ENCODE results near the gene RAB26.

The RAB26 gene

GRCh38 chr16:2186064-2186463, 37.6 kb downstream of the RAB26 start:
- no peak for DNase-seq
- Histone ChIP-seq H3K4me1 (ENCODE audit: control insufficient read depth, insufficient read depth, low read length, poor library complexity, severe bottlenecking) (no peaks in the 10 kb centered on the region), H3K4me3 (ENCODE audit: insufficient read depth, low read depth, low read length, poor library complexity, severe bottlenecking) (no peak overlapping the region), H3K27me3 (replicated peaks; ENCODE audit: control insufficient read depth, insufficient read depth, low read length, poor library complexity, severe bottlenecking) (no peaks in the 10 kb centered on the region), H3K9me3 (ENCODE audit: control insufficient read depth, low read length) (no peaks in the 10 kb centered on the region), H3K36me3 (ENCODE audit: control insufficient read depth, insufficient read depth, low read length) (no peaks in the 10 kb centered on the region), H3K27ac (ENCODE audit: insufficient read depth, low read length, poor library complexity, severe bottlenecking) (no peak overlapping the region)

GRCh38 chr16:2186505-2186904, 38.1 kb downstream of the RAB26 start:
- DNase-seq: no peak
- Histone ChIP-seq H3K27me3 (replicated peaks; ENCODE audit: control insufficient read depth, insufficient read depth, low read length, poor library complexity, severe bottlenecking) (no peaks in the 10 kb centered on the region), H3K27ac (ENCODE audit: insufficient read depth, low read length, poor library complexity, severe bottlenecking) (no peak overlapping the region), H3K4me3 (ENCODE audit: insufficient read depth, low read depth, low read length, poor library complexity, severe bottlenecking) (no peak overlapping the region), H3K4me1 (ENCODE audit: control insufficient read depth, insufficient read depth, low read length, poor library complexity, severe bottlenecking) (no peaks in the 10 kb centered on the region), H3K9me3 (ENCODE audit: control insufficient read depth, low read length) (no peaks in the 10 kb centered on the region), H3K36me3 (ENCODE audit: control insufficient read depth, insufficient read depth, low read length) (no peaks in the 10 kb centered on the region)

- Histone ChIP-seq H3K27me3 (replicated peaks; ENCODE audit: control insufficient read depth, insufficient read depth, low read length, poor library complexity, severe bottlenecking) (no peaks in the 10 kb centered on the region), H3K4me1 (ENCODE audit: control insufficient read depth, insufficient read depth, low read length, poor library complexity, severe bottlenecking) (no peaks in the 10 kb centered on the region), H3K4me3 (ENCODE audit: insufficient read depth, low read depth, low read length, poor library complexity, severe bottlenecking) (no peak overlapping the region), H3K36me3 (ENCODE audit: control insufficient read depth, insufficient read depth, low read length) (no peaks in the 10 kb centered on the region), H3K27ac (ENCODE audit: insufficient read depth, low read length, poor library complexity, severe bottlenecking) (no peak overlapping the region), H3K9me3 (ENCODE audit: control insufficient read depth, low read length) (no peaks in the 10 kb centered on the region)
- DNase-seq: no peak
These were observed 38.8 kb downstream of the RAB26 start for GRCh38 chr16:2187212-2187611.

GRCh38 chr16:2188395-2188794, 40.0 kb downstream of the RAB26 start:
- Histone ChIP-seq H3K27ac (ENCODE audit: insufficient read depth, low read length, poor library complexity, severe bottlenecking) (no peak overlapping the region), H3K4me1 (ENCODE audit: control insufficient read depth, insufficient read depth, low read length, poor library complexity, severe bottlenecking) (no peaks in the 10 kb centered on the region), H3K27me3 (replicated peaks; ENCODE audit: control insufficient read depth, insufficient read depth, low read length, poor library complexity, severe bottlenecking) (no peaks in the 10 kb centered on the region), H3K9me3 (ENCODE audit: control insufficient read depth, low read length) (no peaks in the 10 kb centered on the region), H3K4me3 (ENCODE audit: insufficient read depth, low read depth, low read length, poor library complexity, severe bottlenecking) (no peak overlapping the region), H3K36me3 (ENCODE audit: control insufficient read depth, insufficient read depth, low read length) (no peaks in the 10 kb centered on the region)
- no peak for DNase-seq

GRCh38 chr16:2189252-2189893, 40.9 kb downstream of the RAB26 start:
- H3K9me3 ChIP-seq (ENCODE audit: control insufficient read depth, low read length): no peaks in the 10 kb centered on the region
- H3K4me1 ChIP-seq (ENCODE audit: control insufficient read depth, insufficient read depth, low read length, poor library complexity, severe bottlenecking): no peaks in the 10 kb centered on the region
- no peak overlapping the region for H3K4me3 ChIP-seq (ENCODE audit: insufficient read depth, low read depth, low read length, poor library complexity, severe bottlenecking)
- no peak for DNase-seq
- H3K27ac ChIP-seq (ENCODE audit: insufficient read depth, low read length, poor library complexity, severe bottlenecking): no peak overlapping the region
- H3K27me3 ChIP-seq (replicated peaks; ENCODE audit: control insufficient read depth, insufficient read depth, low read length, poor library complexity, severe bottlenecking): no peaks in the 10 kb centered on the region
- no peaks in the 10 kb centered on the region for H3K36me3 ChIP-seq (ENCODE audit: control insufficient read depth, insufficient read depth, low read length)

- no peak overlapping the region for H3K4me3 ChIP-seq (ENCODE audit: insufficient read depth, low read depth, low read length, poor library complexity, severe bottlenecking)
- H3K27me3 ChIP-seq (replicated peaks; ENCODE audit: control insufficient read depth, insufficient read depth, low read length, poor library complexity, severe bottlenecking): peaks cover 6% of the 10 kb centered on the region
- H3K4me1 ChIP-seq (ENCODE audit: control insufficient read depth, insufficient read depth, low read length, poor library complexity, severe bottlenecking): peaks cover 3% of the 10 kb centered on the region
- H3K9me3 ChIP-seq (ENCODE audit: control insufficient read depth, low read length): no peaks in the 10 kb centered on the region
- no peaks in the 10 kb centered on the region for H3K36me3 ChIP-seq (ENCODE audit: control insufficient read depth, insufficient read depth, low read length)
- no peak overlapping the region for H3K27ac ChIP-seq (ENCODE audit: insufficient read depth, low read length, poor library complexity, severe bottlenecking)
- no peak for DNase-seq
These were observed 41.7 kb downstream of the RAB26 start for GRCh38 chr16:2190002-2190658.

GRCh38 chr16:2190659-2191445, 42.4 kb downstream of the RAB26 start:
- peaks cover 10% of the 10 kb centered on the region for H3K4me1 ChIP-seq (ENCODE audit: control insufficient read depth, insufficient read depth, low read length, poor library complexity, severe bottlenecking)
- peaks cover 14% of the 10 kb centered on the region for H3K27me3 ChIP-seq (replicated peaks; ENCODE audit: control insufficient read depth, insufficient read depth, low read length, poor library complexity, severe bottlenecking)
- H3K36me3 ChIP-seq (ENCODE audit: control insufficient read depth, insufficient read depth, low read length): no peaks in the 10 kb centered on the region
- no peak overlapping the region for H3K4me3 ChIP-seq (ENCODE audit: insufficient read depth, low read depth, low read length, poor library complexity, severe bottlenecking)
- H3K27ac ChIP-seq (ENCODE audit: insufficient read depth, low read length, poor library complexity, severe bottlenecking): no peak overlapping the region
- H3K9me3 ChIP-seq (ENCODE audit: control insufficient read depth, low read length): no peaks in the 10 kb centered on the region
- DNase-seq: no peak

- no peaks in the 10 kb centered on the region for H3K36me3 ChIP-seq (ENCODE audit: control insufficient read depth, insufficient read depth, low read length)
- no peak overlapping the region for H3K4me3 ChIP-seq (ENCODE audit: insufficient read depth, low read depth, low read length, poor library complexity, severe bottlenecking)
- DNase-seq: no peak
- H3K27ac ChIP-seq (ENCODE audit: insufficient read depth, low read length, poor library complexity, severe bottlenecking): no peak overlapping the region
- no peaks in the 10 kb centered on the region for H3K9me3 ChIP-seq (ENCODE audit: control insufficient read depth, low read length)
- peaks cover 10% of the 10 kb centered on the region for H3K4me1 ChIP-seq (ENCODE audit: control insufficient read depth, insufficient read depth, low read length, poor library complexity, severe bottlenecking)
- H3K27me3 ChIP-seq (replicated peaks; ENCODE audit: control insufficient read depth, insufficient read depth, low read length, poor library complexity, severe bottlenecking): peaks cover 16% of the 10 kb centered on the region
These were observed 43.0 kb downstream of the RAB26 start for GRCh38 chr16:2191446-2191706.

- H3K36me3 ChIP-seq (ENCODE audit: control insufficient read depth, insufficient read depth, low read length): no peaks in the 10 kb centered on the region
- H3K27me3 ChIP-seq (replicated peaks; ENCODE audit: control insufficient read depth, insufficient read depth, low read length, poor library complexity, severe bottlenecking): peaks cover 32% of the 10 kb centered on the region
- no peak overlapping the region for H3K4me3 ChIP-seq (ENCODE audit: insufficient read depth, low read depth, low read length, poor library complexity, severe bottlenecking)
- H3K27ac ChIP-seq (ENCODE audit: insufficient read depth, low read length, poor library complexity, severe bottlenecking): no peak overlapping the region
- peaks cover 15% of the 10 kb centered on the region for H3K4me1 ChIP-seq (ENCODE audit: control insufficient read depth, insufficient read depth, low read length, poor library complexity, severe bottlenecking)
- no peaks in the 10 kb centered on the region for H3K9me3 ChIP-seq (ENCODE audit: control insufficient read depth, low read length)
- no peak for DNase-seq
These were observed 45.9 kb downstream of the RAB26 start for GRCh38 chr16:2194166-2194834.

GRCh38 chr16:2194852-2195321, 46.5 kb downstream of the RAB26 start:
- Histone ChIP-seq H3K27me3 (replicated peaks; ENCODE audit: control insufficient read depth, insufficient read depth, low read length, poor library complexity, severe bottlenecking) (peaks cover 32% of the 10 kb centered on the region), H3K4me3 (ENCODE audit: insufficient read depth, low read depth, low read length, poor library complexity, severe bottlenecking) (no peak overlapping the region), H3K4me1 (ENCODE audit: control insufficient read depth, insufficient read depth, low read length, poor library complexity, severe bottlenecking) (peaks cover 15% of the 10 kb centered on the region), H3K9me3 (ENCODE audit: control insufficient read depth, low read length) (no peaks in the 10 kb centered on the region), H3K36me3 (ENCODE audit: control insufficient read depth, insufficient read depth, low read length) (no peaks in the 10 kb centered on the region), H3K27ac (ENCODE audit: insufficient read depth, low read length, poor library complexity, severe bottlenecking) (no peak overlapping the region)
- DNase-seq: peak in 2 of 3 donors; percentile 29 to 34
